ENCODE measurements around the gene SAMD4B. TPM values are rescaled to one million over a fixed set of nuclear protein-coding genes. Genes with fewer than 3 reads are reported as not detected.
"Not testable (repeated sequence)": the region's sequence is repeated elsewhere in the genome, so short reads cannot be mapped to it uniquely, and the experiment has no call there.

The SAMD4B gene
- total and polyA plus RNA-seq, 9 donors: 59.0 to 139 (median 110) TPM

GRCh38 chr19:39336483-39336882, 5.7 kb upstream of the SAMD4B start:
- Histone ChIP-seq H3K36me3 (no peaks in the 10 kb centered on the region), H3K27ac (no peak overlapping the region), H3K27me3 (no peaks in the 10 kb centered on the region), H3K4me1 (ENCODE audit: insufficient read depth) (peaks cover 4% of the 10 kb centered on the region), H3K9me3 (no peaks in the 10 kb centered on the region), H3K4me3 (no peak overlapping the region)
- intact Hi-C loops (cut with DNase I): no loop called here
- WGBS, 3 donors: 51 to 63% (median 61%) methylated on average over 3 of the region's 3 CpGs
- TF ChIP-seq EP300 (IDR thresholded peaks at IDR 0.05) (no peak), POLR2A (IDR thresholded peaks at IDR 0.05) (no peak), CTCF (IDR thresholded peaks at IDR 0.05) (no peak)
- no peak for DNase-seq

- peaks cover 4% of the 10 kb centered on the region for H3K4me1 ChIP-seq (ENCODE audit: insufficient read depth)
- H3K4me3 ChIP-seq: no peak overlapping the region
- WGBS, 3 donors: 92 to 93% (median 92%) methylated on average over 1 of the region's 1 CpG
- no peak overlapping the region for H3K27ac ChIP-seq
- TF ChIP-seq CTCF (IDR thresholded peaks at IDR 0.05) (no peak), POLR2A (IDR thresholded peaks at IDR 0.05) (no peak), EP300 (IDR thresholded peaks at IDR 0.05) (no peak)
- intact Hi-C loops (cut with DNase I): loop anchor here in 2 of 4 donors (5.0 to 10.0 kb wide), 2 partner anchors 195 to 212 kb away; partner anchors contain the start of genes EID2B (in 1 of the 2) and PAK4 (in 1 of the 2)
- H3K36me3 ChIP-seq: no peaks in the 10 kb centered on the region
- no peaks in the 10 kb centered on the region for H3K27me3 ChIP-seq
- H3K9me3 ChIP-seq: no peaks in the 10 kb centered on the region
- DNase-seq: no peak
Measured at GRCh38 chr19:39339674-39340073, 2.5 kb upstream of the SAMD4B start.

GRCh38 chr19:39340156-39340555, 2.1 kb upstream of the SAMD4B start:
- 78 to 88% (median 86%) methylated on average over 7 of the region's 7 CpGs for WGBS, 3 donors
- intact Hi-C loops (cut with DNase I): loop anchor here in 2 of 4 donors (5.0 to 10.0 kb wide), 2 partner anchors 195 to 213 kb away; partner anchors contain the start of genes EID2B (in 1 of the 2) and PAK4 (in 1 of the 2)

GRCh38 chr19:39341129-39341718, 997 bp upstream of the SAMD4B start:
- Histone ChIP-seq H3K4me3 (peak overlapping the region; percentile 79), H3K9me3 (no peaks in the 10 kb centered on the region), H3K27ac (peak overlapping the region; percentile 16 to 74), H3K27me3 (no peaks in the 10 kb centered on the region), H3K36me3 (no peaks in the 10 kb centered on the region), H3K4me1 (ENCODE audit: insufficient read depth) (peaks cover 4% of the 10 kb centered on the region)
- peak in 3 of 5 donors; percentile 33 to 58 (median 52) for DNase-seq
- 1% methylated on average over 17 of the region's 17 CpGs for WGBS, 3 donors
- intact Hi-C loops (cut with DNase I): loop anchor here in 2 of 4 donors (5.0 to 10.0 kb wide), 2 partner anchors 194 to 214 kb away; partner anchors contain the start of genes EID2B (in 1 of the 2) and PAK4 (in 1 of the 2)
- TF ChIP-seq EP300 (IDR thresholded peaks at IDR 0.05) (no peak), POLR2A (IDR thresholded peaks at IDR 0.05) (no peak)

More at GRCh38 chr19:39340156-39340555, 2.1 kb upstream of the SAMD4B start:
- not testable (repeated sequence) for DNase-seq; H3K4me3 ChIP-seq; H3K36me3 ChIP-seq; H3K27me3 ChIP-seq; H3K27ac ChIP-seq; H3K9me3 ChIP-seq; H3K4me1 ChIP-seq (ENCODE audit: insufficient read depth)

- intact Hi-C loops (cut with DNase I): loop anchor here in 2 of 4 donors (1.0 to 10.0 kb wide), 3 partner anchors 49 to 215 kb away; partner anchors contain the start of genes EID2B (in 1 of the 2), MED29 (in 1 of the 2), PAF1 (in 1 of the 2) and PAK4 (in 1 of the 2)
- H3K4me3 ChIP-seq: peak overlapping the region; percentile 93
- peak; percentile 40 to 66 (median 61) for DNase-seq
- peaks cover 4% of the 10 kb centered on the region for H3K4me1 ChIP-seq (ENCODE audit: insufficient read depth)
- peak overlapping the region; percentile 92 to 95 for H3K27ac ChIP-seq
- H3K9me3 ChIP-seq: no peaks in the 10 kb centered on the region
- no peak for TF ChIP-seq EP300 (IDR thresholded peaks at IDR 0.05)
- TF ChIP-seq CTCF (IDR thresholded peaks at IDR 0.05): no peak
- TF ChIP-seq POLR2A (IDR thresholded peaks at IDR 0.05): no peak
- no peaks in the 10 kb centered on the region for H3K36me3 ChIP-seq
- H3K27me3 ChIP-seq: no peaks in the 10 kb centered on the region
- 1 to 2% (median 1%) methylated on average over 17 to 48 of the region's 51 CpGs for WGBS, 3 donors
Measured at GRCh38 chr19:39342647-39343305, 555 bp downstream of the SAMD4B start.
